Endothelial cell of umbilical vein (primary cell): Measurements from ENCODE around the gene EFNB1.

Experiments
- EZH2 ChIP-seq: IDR thresholded peaks from 2 replicates; pipeline ENCODE4 v1.6.1; 2012; ENCODE audit warnings: borderline replicate concordance, low read depth, mild to moderate bottlenecking, moderate library complexity, low read length, inconsistent platforms; ENCODE audit not compliant: severe bottlenecking
- MAX ChIP-seq: IDR thresholded peaks from 2 replicates; pipeline ENCODE4 v1.6.1; 2011; ENCODE audit not compliant: insufficient read depth, insufficient read length
- MYC ChIP-seq: IDR thresholded peaks from one replicate; pipeline ENCODE4 v1.6.1; 2011; ENCODE audit warnings: mild to moderate bottlenecking, low read depth, low read length
- POLR2A ChIP-seq: IDR thresholded peaks from 2 replicates; pipeline ENCODE4 v1.6.1; 2012; ENCODE audit warnings: low read depth, mild to moderate bottlenecking, control low read depth, low read length
- POLR2AphosphoS5 ChIP-seq: IDR thresholded peaks from 2 replicates; pipeline ENCODE4 v1.6.1; 2012; ENCODE audit warnings: low read depth, mild to moderate bottlenecking, control low read depth, low read length, moderate library complexity; ENCODE audit not compliant: insufficient read depth
- TF ChIP-seq, protein P1 (sequence below), 2 donors: IDR thresholded peaks; 1 replicate in 1 of 2; 2 replicates in 1 of 2; pipeline ENCODE4 v1.5.1; 2011; ENCODE audit warnings: low read length in 2 of 2, mild to moderate bottlenecking in 2 of 2, moderate library complexity in 2 of 2, control low read depth in 1 of 2, inconsistent platforms in 1 of 2, low read depth in 1 of 2; ENCODE audit not compliant: insufficient read depth in 1 of 2; ENCODE audit errors: extremely low read depth in 1 of 2

DNA sequence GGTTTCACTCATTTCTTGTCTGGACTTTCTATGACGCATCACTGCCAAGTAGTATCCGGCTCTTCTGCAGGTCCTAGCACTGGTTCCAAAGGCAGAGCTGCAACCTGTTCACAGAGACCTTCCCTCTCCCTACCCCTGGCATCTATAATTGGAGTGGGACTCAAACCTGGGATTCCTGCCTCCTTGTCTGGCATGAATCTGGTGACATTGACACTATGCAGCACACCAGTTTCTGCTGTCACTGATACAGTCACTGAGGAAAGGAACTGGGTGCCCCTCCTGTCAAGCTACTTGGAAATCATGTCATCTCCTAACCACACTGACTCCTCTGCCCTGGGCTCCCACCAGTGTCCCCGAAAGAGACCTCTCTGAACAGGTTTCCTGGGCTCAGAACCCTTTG lies 33.1 kb upstream of the EFNB1 start:
- no peak for TF ChIP-seq MAX
- TF ChIP-seq, protein P1, sequence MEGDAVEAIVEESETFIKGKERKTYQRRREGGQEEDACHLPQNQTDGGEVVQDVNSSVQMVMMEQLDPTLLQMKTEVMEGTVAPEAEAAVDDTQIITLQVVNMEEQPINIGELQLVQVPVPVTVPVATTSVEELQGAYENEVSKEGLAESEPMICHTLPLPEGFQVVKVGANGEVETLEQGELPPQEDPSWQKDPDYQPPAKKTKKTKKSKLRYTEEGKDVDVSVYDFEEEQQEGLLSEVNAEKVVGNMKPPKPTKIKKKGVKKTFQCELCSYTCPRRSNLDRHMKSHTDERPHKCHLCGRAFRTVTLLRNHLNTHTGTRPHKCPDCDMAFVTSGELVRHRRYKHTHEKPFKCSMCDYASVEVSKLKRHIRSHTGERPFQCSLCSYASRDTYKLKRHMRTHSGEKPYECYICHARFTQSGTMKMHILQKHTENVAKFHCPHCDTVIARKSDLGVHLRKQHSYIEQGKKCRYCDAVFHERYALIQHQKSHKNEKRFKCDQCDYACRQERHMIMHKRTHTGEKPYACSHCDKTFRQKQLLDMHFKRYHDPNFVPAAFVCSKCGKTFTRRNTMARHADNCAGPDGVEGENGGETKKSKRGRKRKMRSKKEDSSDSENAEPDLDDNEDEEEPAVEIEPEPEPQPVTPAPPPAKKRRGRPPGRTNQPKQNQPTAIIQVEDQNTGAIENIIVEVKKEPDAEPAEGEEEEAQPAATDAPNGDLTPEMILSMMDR (IDR thresholded peaks at IDR 0.05; ENCODE audit: extremely low read depth in 1 of 2, insufficient read depth in 1 of 2, low read depth in 1 of 2, low read length in 2 of 2), result no peak
- no peak for TF ChIP-seq POLR2A
- no peak for TF ChIP-seq POLR2AphosphoS5
- no peak for TF ChIP-seq EZH2
- TF ChIP-seq MYC, result no peak
